H9 (cell line): Measurements from ENCODE around the gene PRPH2. TPM values are rescaled to one million over a fixed set of nuclear protein-coding genes. Genes with fewer than 3 reads are reported as not detected.

ENCODE experiments used
- DNase-seq: peaks from one replicate; pipeline ENCODE4 v3.0.0-alpha.2; 2017
- H2AFZ ChIP-seq: one replicate; pipeline ENCODE4 v1.6.1; 2013; ENCODE audit warnings: mild to moderate bottlenecking, low read length, control low read depth, moderate library complexity
- H2AK5ac ChIP-seq: 2 replicates; pipeline ENCODE4 v1.6.1; 2013; ENCODE audit warnings: low read length, control low read depth, mixed read lengths; ENCODE audit not compliant: insufficient read length
- H2BK120ac ChIP-seq: one replicate; pipeline ENCODE4 v1.6.1; 2013; ENCODE audit warnings: low read depth, mild to moderate bottlenecking, low read length, control low read depth, inconsistent platforms; ENCODE audit not compliant: poor library complexity, severe bottlenecking
- H2BK12ac ChIP-seq: 2 replicates; pipeline ENCODE4 v1.6.1; 2013; ENCODE audit warnings: low read length, control low read depth, mixed read lengths, low read depth; ENCODE audit not compliant: insufficient read length
- H2BK15ac ChIP-seq: 2 replicates; pipeline ENCODE4 v1.6.1; 2013; ENCODE audit warnings: low read depth, low read length, control low read depth
- H2BK20ac ChIP-seq: one replicate; pipeline ENCODE4 v1.6.1; 2013; ENCODE audit warnings: low read depth, mild to moderate bottlenecking, low read length, control low read depth, inconsistent platforms; ENCODE audit not compliant: poor library complexity, severe bottlenecking
- H2BK5ac ChIP-seq: 2 replicates; pipeline ENCODE4 v1.6.1; 2013; ENCODE audit warnings: low read length, control low read depth, mixed read lengths; ENCODE audit not compliant: insufficient read length
- H3K14ac ChIP-seq: 2 replicates; pipeline ENCODE4 v1.6.1; 2013; ENCODE audit warnings: low read length, control low read depth; ENCODE audit not compliant: insufficient read depth
- H3K18ac ChIP-seq: 2 replicates; pipeline ENCODE4 v1.6.1; 2013; ENCODE audit warnings: low read depth, mild to moderate bottlenecking, mixed read lengths, low read length, control low read depth; ENCODE audit not compliant: insufficient read length
- H3K23ac ChIP-seq: 2 replicates; pipeline ENCODE4 v1.6.1; 2013; ENCODE audit warnings: low read length, control low read depth, mixed read lengths, low read depth; ENCODE audit not compliant: insufficient read length
- H3K23me2 ChIP-seq: 2 replicates; pipeline ENCODE4 v1.6.1; 2013; ENCODE audit warnings: low read depth, mild to moderate bottlenecking, mixed read lengths, low read length, control low read depth; ENCODE audit not compliant: insufficient read length, poor library complexity, severe bottlenecking
- H3K27ac ChIP-seq: 2 replicates; pipeline ENCODE4 v1.5.1; 2013; ENCODE audit warnings: low read length, control low read depth, mixed read lengths, low read depth; ENCODE audit not compliant: insufficient read length
- H3K27me3 ChIP-seq: 2 replicates; pipeline ENCODE4 v1.6.1; 2013; ENCODE audit warnings: low read length, control low read depth, inconsistent platforms; ENCODE audit not compliant: insufficient read depth
- H3K4ac ChIP-seq: 2 replicates; pipeline ENCODE4 v1.6.1; 2013; ENCODE audit warnings: low read depth, mild to moderate bottlenecking, control low read depth, inconsistent platforms, low read length, moderate library complexity
- H3K4me1 ChIP-seq: 2 replicates; pipeline ENCODE4 v1.6.1; 2013; ENCODE audit warnings: low read length, control low read depth, inconsistent platforms; ENCODE audit not compliant: insufficient read depth
- H3K4me2 ChIP-seq: 2 replicates; pipeline ENCODE4 v1.6.1; 2013; ENCODE audit warnings: low read length, control low read depth, mixed read lengths; ENCODE audit not compliant: insufficient read length, insufficient read depth
- H3K56ac ChIP-seq: 2 replicates; pipeline ENCODE4 v1.6.1; 2013; ENCODE audit warnings: low read depth, mild to moderate bottlenecking, mixed read lengths, low read length, control low read depth; ENCODE audit not compliant: insufficient read length
- H3K79me1 ChIP-seq: 2 replicates; pipeline ENCODE4 v1.6.1; 2013; ENCODE audit warnings: low read depth, mild to moderate bottlenecking, moderate library complexity, low read length, control low read depth, inconsistent platforms; ENCODE audit not compliant: insufficient read depth, poor library complexity, severe bottlenecking
- H3K79me2 ChIP-seq: 2 replicates; pipeline ENCODE4 v1.6.1; 2013; ENCODE audit warnings: low read length, control low read depth, inconsistent platforms; ENCODE audit not compliant: insufficient read depth
- H3K9ac ChIP-seq: 2 replicates; pipeline ENCODE4 v1.6.1; 2013; ENCODE audit warnings: low read length, control low read depth, mixed read lengths; ENCODE audit not compliant: insufficient read length; ENCODE audit errors: extremely low read depth
- H3K9me3 ChIP-seq: one replicate; pipeline ENCODE4 v1.6.1; 2013; ENCODE audit warnings: low read depth, low read length, inconsistent platforms; ENCODE audit not compliant: control insufficient read depth
- H3T11ph ChIP-seq: one replicate; pipeline ENCODE4 v1.6.1; 2013; ENCODE audit warnings: mild to moderate bottlenecking, low read length, control low read depth, inconsistent platforms
- H4K20me1 ChIP-seq: one replicate; pipeline ENCODE4 v1.6.1; 2013; ENCODE audit not compliant: control insufficient read depth, insufficient read length, insufficient read depth
- H4K5ac ChIP-seq: 2 replicates; pipeline ENCODE4 v1.6.1; 2013; ENCODE audit warnings: low read depth, mild to moderate bottlenecking, mixed read lengths, low read length, control low read depth; ENCODE audit not compliant: insufficient read length
- H4K8ac ChIP-seq: replicated peaks from 2 replicates; pipeline ENCODE4 v1.6.1; 2013; ENCODE audit warnings: low read length, control low read depth, mixed read lengths, low read depth; ENCODE audit not compliant: insufficient read length
- H4K91ac ChIP-seq: 2 replicates; pipeline ENCODE4 v1.6.1; 2013; ENCODE audit warnings: low read depth, mild to moderate bottlenecking, moderate library complexity, mixed read lengths, low read length, control low read depth; ENCODE audit not compliant: insufficient read length
- H3K27ac Mint-ChIP-seq, 3 experiments: 2 replicates in 2 of 3; 3 replicates in 1 of 3; pipeline ENCODE4 v1.8.0; 2020 to 2021; ENCODE audit warnings: mixed read lengths in 3 of 3, mild to moderate bottlenecking in 1 of 3, moderate library complexity in 1 of 3
- H3K27me3 Mint-ChIP-seq: 2 replicates; pipeline ENCODE4 v1.8.0; 2021; ENCODE audit warnings: low read depth, mild to moderate bottlenecking, moderate library complexity, mixed read lengths
- H3K36me3 Mint-ChIP-seq, 3 experiments: 2 replicates in 2 of 3; 3 replicates in 1 of 3; pipeline ENCODE4 v1.8.0; 2020 to 2021; ENCODE audit warnings: low read depth in 3 of 3, mixed read lengths in 3 of 3; ENCODE audit not compliant: insufficient read depth in 1 of 3
- H3K4me1 Mint-ChIP-seq, 2 experiments: 2 replicates each; pipeline ENCODE4 v1.8.0; 2020; ENCODE audit warnings: mixed read lengths in 2 of 2
- H3K4me3 Mint-ChIP-seq, 2 experiments: 2 replicates in 1 of 2; 3 replicates in 1 of 2; pipeline ENCODE4 v1.8.0; 2020 to 2021; ENCODE audit warnings: mild to moderate bottlenecking in 2 of 2, mixed read lengths in 2 of 2, moderate library complexity in 1 of 2
- H3K9me3 Mint-ChIP-seq, 2 experiments: 2 replicates in 1 of 2; 3 replicates in 1 of 2; pipeline ENCODE4 v1.8.0; 2020; ENCODE audit warnings: mild to moderate bottlenecking in 2 of 2, mixed read lengths in 2 of 2, moderate library complexity in 1 of 2
- CTCF ChIP-seq: fragments of 200-600 bp; sonication (generic); conservative IDR thresholded peaks from 3 replicates; pipeline ENCODE4 v1.8.0; 2021; ENCODE audit warnings: antibody characterized with exemption, mild to moderate bottlenecking
- WGBS: extraction: QIAGEN DNeasy Blood & Tissue Kit; methylation state at CpG from one replicate; pipeline ENCODE4 v1.1.7; 2013; ENCODE audit warnings: missing lambda C conversion rate, low lambda C conversion rate, mixed read lengths; ENCODE audit not compliant: insufficient read length; ENCODE audit errors: extremely low coverage; 5-methylcytosine and 5-hydroxymethylcytosine counted together
- total RNA-seq: library from RNA; stranded (reverse); gene quantifications from 2 replicates; pipeline ENCODE4 v1.2.1, GENCODE V29; 2021

Gene PRPH2
- total RNA-seq, 1 experiment from 2014 or later, result 0.31 TPM

GRCh38 chr6:42751055-42751454, 28.7 kb upstream of the PRPH2 start:
- Histone ChIP-seq H3K56ac (no peak overlapping the region), H4K8ac (no peak overlapping the region), H3K27ac (no peak overlapping the region), H3K23me2 (peaks cover 12% of the 10 kb centered on the region), H3K9me3 (no peaks in the 10 kb centered on the region), H3K9ac (no peak overlapping the region), H3K79me1 (no peaks in the 10 kb centered on the region), H2BK5ac (no peak overlapping the region), H4K91ac (no peak overlapping the region), H4K5ac (no peak overlapping the region), H3K18ac (no peak overlapping the region), H3K4ac (no peak overlapping the region), H2BK12ac (no peak overlapping the region), H2BK120ac (no peak overlapping the region), H2BK15ac (no peak overlapping the region), H3K23ac (no peak overlapping the region), H3K14ac (no peak overlapping the region), H4K20me1 (no peaks in the 10 kb centered on the region), H2AFZ (no peak overlapping the region), H3K4me1 (no peaks in the 10 kb centered on the region), H3K4me2 (no peak overlapping the region), H3K27me3 (no peaks in the 10 kb centered on the region), H2BK20ac (no peak overlapping the region), H3T11ph (no peak overlapping the region), H3K79me2 (no peaks in the 10 kb centered on the region), H2AK5ac (no peak overlapping the region)
- Mint-ChIP-seq H3K27me3 (0 out of 2 replicates have a peak, but pooled peaks cover 2% of the 10 kb centered on the region), H3K9me3 (no peaks in the 10 kb centered on the region), H3K36me3 (peaks cover 3 to 5% (median 4%) of the 10 kb centered on the region in 3 experiments; a peak in 5 of 7 replicates), H3K27ac (peak overlapping the region in 1 of 3 experiments; percentile 65; a peak in 1 of 7 replicates), H3K4me3 (no peak overlapping the region), H3K4me1 (peaks cover 22 to 34% of the 10 kb centered on the region in 2 experiments)
- DNase-seq, result no peak
- no peak for TF ChIP-seq CTCF
- WGBS, result no CpG with 5 or more reads among the region's 3 CpGs
